HepG2 (cell line): ENCODE results near the gene TAP1. TPM values are rescaled to one million over a fixed set of nuclear protein-coding genes. Genes with fewer than 3 reads are reported as not detected.

Experiments used
- AGO2 ChIP-seq: fragments of 200-400 bp; formaldehyde crosslinking; optimal IDR thresholded peaks from 2 replicates; pipeline ENCODE3; 2017; ENCODE audit warnings: mild to moderate bottlenecking, low read depth, low read length, moderate library complexity
- CENPT ChIP-seq: sonication (generic); formaldehyde crosslinking; IDR thresholded peaks from 2 replicates; pipeline ENCODE4 v1.8.0; 2022; ENCODE audit warnings: low read depth, mild to moderate bottlenecking, moderate library complexity, missing genetic modification reagents
- EEA1 ChIP-seq: sonication (generic); formaldehyde crosslinking; IDR thresholded peaks from 2 replicates; pipeline ENCODE4 v1.5.1; 2020; ENCODE audit warnings: mild to moderate bottlenecking, missing genetic modification reagents, borderline replicate concordance
- ERF ChIP-seq: IDR thresholded peaks from 2 replicates; pipeline ENCODE4 v1.6.1; 2018; ENCODE audit warnings: missing biosample characterization, missing genetic modification reagents
- FOXJ3 ChIP-seq: sonication (generic); formaldehyde crosslinking; IDR thresholded peaks from 2 replicates; pipeline ENCODE4 v1.4.0; 2020; ENCODE audit warnings: missing genetic modification reagents, mild to moderate bottlenecking, borderline replicate concordance
- NFYB ChIP-seq: sonication (generic); formaldehyde crosslinking; IDR thresholded peaks from 2 replicates; pipeline ENCODE4 v1.4.0; 2020; ENCODE audit warnings: missing genetic modification reagents
- NR2C2 ChIP-seq: sonication (generic); formaldehyde crosslinking; IDR thresholded peaks from 2 replicates; pipeline ENCODE4 v1.4.0; 2020; ENCODE audit warnings: missing genetic modification reagents, mild to moderate bottlenecking, moderate library complexity, borderline replicate concordance
- SP1 ChIP-seq, 2 experiments: fragments of 450-650 bp in 1 of 2; sonication (generic) in 1 of 2; formaldehyde crosslinking in 1 of 2; IDR thresholded peaks; 2 replicates each; pipeline versions ENCODE4 v1.4.0 to v1.6.1; 2016 to 2020; ENCODE audit warnings: missing genetic modification reagents in 1 of 2
- SP2 ChIP-seq: sonication (generic); formaldehyde crosslinking; IDR thresholded peaks from 2 replicates; pipeline ENCODE4 v1.5.1; 2020; ENCODE audit warnings: mild to moderate bottlenecking, missing genetic modification reagents
- ZMYM4 ChIP-seq: sonication (generic); formaldehyde crosslinking; IDR thresholded peaks from 2 replicates; pipeline ENCODE4 v1.8.1; 2023; ENCODE audit warnings: mild to moderate bottlenecking, missing genetic modification reagents
- ZNF205 ChIP-seq: IDR thresholded peaks from 2 replicates; pipeline ENCODE4 v1.6.1; 2018; ENCODE audit warnings: missing biosample characterization, missing genetic modification reagents
- ZNF260 ChIP-seq: sonication (generic); formaldehyde crosslinking; IDR thresholded peaks from 2 replicates; pipeline ENCODE4 v1.4.0; 2020; ENCODE audit warnings: missing genetic modification reagents, low read depth, mild to moderate bottlenecking, borderline replicate concordance
- ZNF747 ChIP-seq: sonication (generic); formaldehyde crosslinking; IDR thresholded peaks from 2 replicates; pipeline ENCODE4 v1.8.1; 2023; ENCODE audit warnings: missing genetic modification reagents, mild to moderate bottlenecking, borderline replicate concordance
- polyA plus RNA-seq, 8 experiments: library from polyadenylated mRNA; depleted of rRNA in 3 of 8; stranded (reverse) in 7 of 8; unstranded in 1 of 8; fragments of >200 nt; fragmentation: Illumina TruSeq in 4 of 8; extraction: Trizol in 4 of 8; gene quantifications; 2 replicates each; pipeline versions ENCODE4 v1.2.1 to v1.2.3, GENCODE V29; 2011 to 2016; ENCODE audit warnings: low read depth in 4 of 8, missing spikeins in 1 of 8, mixed read lengths in 1 of 8; ENCODE audit not compliant: insufficient read depth in 1 of 8
- total RNA-seq, 5 experiments: library from RNA; depleted of rRNA; stranded (reverse); fragments of >200 nt; fragmentation: Illumina TruSeq; extraction: Trizol; gene quantifications; 2 replicates each; pipeline ENCODE4 v1.2.3, GENCODE V29; 2016; ENCODE audit warnings: low read depth in 1 of 5
- TF ChIP-seq, protein P1 (sequence below): sonication (generic); formaldehyde crosslinking; IDR thresholded peaks from 2 replicates; pipeline ENCODE4 v1.5.1; 2020; ENCODE audit warnings: mild to moderate bottlenecking, missing genetic modification reagents
- TF ChIP-seq, protein P2 (sequence below): sonication (generic); formaldehyde crosslinking; conservative IDR thresholded peaks from 2 replicates; pipeline ENCODE4 v1.4.0; 2020; ENCODE audit warnings: missing genetic modification reagents
- TF ChIP-seq, protein P3 (sequence below): sonication (generic); formaldehyde crosslinking; IDR thresholded peaks from 2 replicates; pipeline ENCODE4 v1.8.1; 2023; ENCODE audit warnings: mild to moderate bottlenecking, missing genetic modification reagents
- TF ChIP-seq, protein P4 (sequence below): sonication (generic); formaldehyde crosslinking; IDR thresholded peaks from 2 replicates; pipeline ENCODE4 v1.5.0; 2020; ENCODE audit warnings: mild to moderate bottlenecking, missing genetic modification reagents

Gene TAP1
- total and polyA plus RNA-seq, 2 of the 13 experiments (the other 11 are each of a cell fraction or from before 2014, with no cell fraction given): 31.2 to 52.2 TPM

DNA sequence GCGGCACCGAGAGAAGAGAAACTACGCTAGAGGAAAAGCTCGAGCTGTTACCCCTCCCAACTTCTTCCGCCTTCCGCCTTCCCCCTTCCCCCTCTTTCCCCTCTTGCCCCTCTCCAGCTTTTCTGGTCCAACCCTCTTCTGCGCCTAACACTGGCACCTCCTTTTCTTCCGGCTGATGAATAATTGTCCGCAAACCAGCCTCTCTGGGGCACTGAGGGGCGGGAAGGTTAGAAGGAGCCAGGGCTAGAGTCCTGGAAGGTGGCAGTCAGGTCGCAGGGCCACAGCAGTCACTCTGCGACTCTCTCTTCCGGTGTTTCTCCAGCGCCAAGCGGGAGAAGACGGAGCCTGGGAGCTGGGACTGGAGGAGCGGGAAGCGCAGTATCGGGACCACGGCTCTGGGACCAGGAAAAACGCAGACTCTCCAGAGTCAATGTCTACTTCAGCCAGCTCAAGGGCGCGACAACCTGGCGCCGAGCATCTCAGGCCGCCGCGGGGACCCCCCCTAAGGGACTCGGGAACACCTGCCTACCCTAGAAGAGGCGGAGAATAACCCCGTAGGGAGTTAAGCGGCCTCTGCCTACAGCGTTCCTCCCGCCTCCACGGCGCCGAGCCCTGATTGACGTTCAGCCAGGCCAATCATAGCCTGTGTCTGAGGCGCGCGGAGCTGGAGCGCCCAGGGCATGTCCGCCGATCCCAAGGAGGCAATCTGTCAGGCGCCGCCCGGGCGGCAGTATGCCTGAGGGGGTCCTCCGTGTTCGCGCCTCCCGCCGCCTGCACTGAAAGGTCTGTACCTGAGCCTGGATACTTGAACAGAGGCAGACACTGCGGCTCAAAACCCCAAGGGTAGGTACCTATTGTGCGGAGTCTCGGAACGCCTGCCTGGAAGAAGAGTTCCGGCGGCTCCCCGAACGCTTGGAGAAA, 40.8 kb upstream of the TAP1 start (continued):
- TF ChIP-seq, protein P1, sequence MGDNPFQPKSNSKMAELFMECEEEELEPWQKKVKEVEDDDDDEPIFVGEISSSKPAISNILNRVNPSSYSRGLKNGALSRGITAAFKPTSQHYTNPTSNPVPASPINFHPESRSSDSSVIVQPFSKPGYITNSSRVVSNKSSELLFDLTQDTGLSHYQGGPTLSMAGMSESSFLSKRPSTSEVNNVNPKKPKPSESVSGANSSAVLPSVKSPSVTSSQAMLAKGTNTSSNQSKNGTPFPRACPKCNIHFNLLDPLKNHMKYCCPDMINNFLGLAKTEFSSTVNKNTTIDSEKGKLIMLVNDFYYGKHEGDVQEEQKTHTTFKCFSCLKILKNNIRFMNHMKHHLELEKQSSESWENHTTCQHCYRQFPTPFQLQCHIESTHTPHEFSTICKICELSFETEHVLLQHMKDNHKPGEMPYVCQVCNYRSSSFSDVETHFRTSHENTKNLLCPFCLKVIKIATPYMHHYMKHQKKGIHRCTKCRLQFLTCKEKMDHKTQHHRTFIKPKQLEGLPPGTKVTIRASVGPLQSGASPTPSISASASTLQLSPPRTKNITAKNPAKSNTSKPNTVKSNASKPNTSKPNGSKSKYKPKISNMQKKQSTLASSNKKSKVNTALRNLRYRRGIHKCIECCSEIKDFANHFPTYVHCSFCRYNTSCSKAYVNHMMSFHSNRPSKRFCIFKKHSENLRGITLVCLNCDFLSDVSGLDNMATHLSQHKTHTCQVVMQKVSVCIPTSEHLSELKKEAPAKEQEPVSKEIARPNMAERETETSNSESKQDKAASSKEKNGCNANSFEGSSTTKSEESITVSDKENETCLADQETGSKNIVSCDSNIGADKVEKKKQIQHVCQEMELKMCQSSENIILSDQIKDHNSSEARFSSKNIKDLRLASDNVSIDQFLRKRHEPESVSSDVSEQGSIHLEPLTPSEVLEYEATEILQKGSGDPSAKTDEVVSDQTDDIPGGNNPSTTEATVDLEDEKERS (CRISPR knock-in tag): 0 out of 2 replicates have a peak, but pooled peaks have one; percentile 61
- TF ChIP-seq EEA1 (CRISPR knock-in tag) (peak; percentile 68; the same call in 1 of the 2 replicates), ERF (CRISPR knock-in tag) (peak; percentile 90), NFYB (CRISPR knock-in tag) (peak; percentile 94), FOXJ3 (CRISPR knock-in tag) (0 out of 2 replicates have a peak, but pooled peaks have one; percentile 46), ZNF747 (CRISPR knock-in tag) (peak; percentile 90; the same call in 1 of the 2 replicates), SP1 (IDR thresholded peaks at IDR 0.05) (no peak), SP1 (CRISPR knock-in tag; IDR thresholded peaks at IDR 0.05) (peak; percentile 46), ZNF205 (CRISPR knock-in tag) (peak; percentile 81), ZNF260 (CRISPR knock-in tag) (peak; percentile 53; the same call in 1 of the 2 replicates), SP2 (peak; percentile 99), ZMYM4 (0 out of 2 replicates have a peak, but pooled peaks have one; percentile 34), NR2C2 (CRISPR knock-in tag) (peak; percentile 51; the same call in 1 of the 2 replicates), AGO2 (peak; percentile 39), CENPT (CRISPR knock-in tag) (no peak)
- TF ChIP-seq, protein P2, sequence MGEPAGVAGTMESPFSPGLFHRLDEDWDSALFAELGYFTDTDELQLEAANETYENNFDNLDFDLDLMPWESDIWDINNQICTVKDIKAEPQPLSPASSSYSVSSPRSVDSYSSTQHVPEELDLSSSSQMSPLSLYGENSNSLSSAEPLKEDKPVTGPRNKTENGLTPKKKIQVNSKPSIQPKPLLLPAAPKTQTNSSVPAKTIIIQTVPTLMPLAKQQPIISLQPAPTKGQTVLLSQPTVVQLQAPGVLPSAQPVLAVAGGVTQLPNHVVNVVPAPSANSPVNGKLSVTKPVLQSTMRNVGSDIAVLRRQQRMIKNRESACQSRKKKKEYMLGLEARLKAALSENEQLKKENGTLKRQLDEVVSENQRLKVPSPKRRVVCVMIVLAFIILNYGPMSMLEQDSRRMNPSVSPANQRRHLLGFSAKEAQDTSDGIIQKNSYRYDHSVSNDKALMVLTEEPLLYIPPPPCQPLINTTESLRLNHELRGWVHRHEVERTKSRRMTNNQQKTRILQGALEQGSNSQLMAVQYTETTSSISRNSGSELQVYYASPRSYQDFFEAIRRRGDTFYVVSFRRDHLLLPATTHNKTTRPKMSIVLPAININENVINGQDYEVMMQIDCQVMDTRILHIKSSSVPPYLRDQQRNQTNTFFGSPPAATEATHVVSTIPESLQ (CRISPR knock-in tag): peak; percentile 79; the same call in 1 of the 2 replicates
- TF ChIP-seq, protein P3, sequence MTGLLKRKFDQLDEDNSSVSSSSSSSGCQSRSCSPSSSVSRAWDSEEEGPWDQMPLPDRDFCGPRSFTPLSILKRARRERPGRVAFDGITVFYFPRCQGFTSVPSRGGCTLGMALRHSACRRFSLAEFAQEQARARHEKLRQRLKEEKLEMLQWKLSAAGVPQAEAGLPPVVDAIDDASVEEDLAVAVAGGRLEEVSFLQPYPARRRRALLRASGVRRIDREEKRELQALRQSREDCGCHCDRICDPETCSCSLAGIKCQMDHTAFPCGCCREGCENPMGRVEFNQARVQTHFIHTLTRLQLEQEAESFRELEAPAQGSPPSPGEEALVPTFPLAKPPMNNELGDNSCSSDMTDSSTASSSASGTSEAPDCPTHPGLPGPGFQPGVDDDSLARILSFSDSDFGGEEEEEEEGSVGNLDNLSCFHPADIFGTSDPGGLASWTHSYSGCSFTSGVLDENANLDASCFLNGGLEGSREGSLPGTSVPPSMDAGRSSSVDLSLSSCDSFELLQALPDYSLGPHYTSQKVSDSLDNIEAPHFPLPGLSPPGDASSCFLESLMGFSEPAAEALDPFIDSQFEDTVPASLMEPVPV (CRISPR knock-in tag): peak; percentile 81
- TF ChIP-seq, protein P4, sequence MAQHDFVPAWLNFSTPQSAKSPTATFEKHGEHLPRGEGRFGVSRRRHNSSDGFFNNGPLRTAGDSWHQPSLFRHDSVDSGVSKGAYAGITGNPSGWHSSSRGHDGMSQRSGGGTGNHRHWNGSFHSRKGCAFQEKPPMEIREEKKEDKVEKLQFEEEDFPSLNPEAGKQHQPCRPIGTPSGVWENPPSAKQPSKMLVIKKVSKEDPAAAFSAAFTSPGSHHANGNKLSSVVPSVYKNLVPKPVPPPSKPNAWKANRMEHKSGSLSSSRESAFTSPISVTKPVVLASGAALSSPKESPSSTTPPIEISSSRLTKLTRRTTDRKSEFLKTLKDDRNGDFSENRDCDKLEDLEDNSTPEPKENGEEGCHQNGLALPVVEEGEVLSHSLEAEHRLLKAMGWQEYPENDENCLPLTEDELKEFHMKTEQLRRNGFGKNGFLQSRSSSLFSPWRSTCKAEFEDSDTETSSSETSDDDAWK (CRISPR knock-in tag): no peak
